Measurements from ENCODE around the gene COLGALT1.

The COLGALT1 gene

GRCh38 chr19:17625980-17626379, 70.5 kb downstream of the COLGALT1 start:
- DNase-seq = no peak

- DNase-seq = no peak
Observed at GRCh38 chr19:17626456-17627015, 71.1 kb downstream of the COLGALT1 start.

GRCh38 chr19:17627161-17627560, 71.7 kb downstream of the COLGALT1 start:
- no peak for DNase-seq

GRCh38 chr19:17627921-17628320, 72.5 kb downstream of the COLGALT1 start:
- DNase-seq = no peak

GRCh38 chr19:17629760-17630159, 74.3 kb downstream of the COLGALT1 start:
- DNase-seq = no peak

GRCh38 chr19:17632577-17632976, 77.1 kb downstream of the COLGALT1 start:
- DNase-seq = no peak

Measured in kidney glomerular epithelial cell (primary cell).